ENCODE data around the gene MFRP. TPM values are rescaled to one million over a fixed set of nuclear protein-coding genes. Genes with fewer than 3 reads are reported as not detected.

The MFRP gene
- total RNA-seq, 1 donor from 2014 or later: 0.05 TPM

- no peak for DNase-seq (ENCODE audit: low read depth)
Observed at GRCh38 chr11:119319136-119319699, 27.3 kb downstream of the MFRP start.

GRCh38 chr11:119318240-119319135 lies 28.0 kb downstream of the MFRP start:
- DNase-seq (ENCODE audit: low read depth): no peak

GRCh38 chr11:119317592-119318239 lies 28.8 kb downstream of the MFRP start:
- no peak for DNase-seq (ENCODE audit: low read depth)

- DNase-seq (ENCODE audit: low read depth): no peak
Observed at GRCh38 chr11:119316729-119317591, 29.5 kb downstream of the MFRP start, which contains the start of gene MCAM. MCAM (minus strand) TSS chr11:119317130; CDS start chr11:119317101, 29 bp downstream.

GRCh38 chr11:119316016-119316728 lies 30.3 kb downstream of the MFRP start:
- peak; percentile 76 for DNase-seq (ENCODE audit: low read depth)

- peak; percentile 53 for DNase-seq (ENCODE audit: low read depth)
Observed at GRCh38 chr11:119315131-119316015, 31.1 kb downstream of the MFRP start.

- no peak for DNase-seq (ENCODE audit: low read depth)
Observed at GRCh38 chr11:119314726-119315125, 31.8 kb downstream of the MFRP start.

- DNase-seq (ENCODE audit: low read depth): no peak
Observed at GRCh38 chr11:119310682-119311052, 35.8 kb downstream of the MFRP start.

GRCh38 chr11:119309953-119310681 lies 36.4 kb downstream of the MFRP start:
- no peak for DNase-seq (ENCODE audit: low read depth)

- DNase-seq (ENCODE audit: low read depth): no peak
Observed at GRCh38 chr11:119309411-119309810, 37.1 kb downstream of the MFRP start.

- no peak for DNase-seq (ENCODE audit: low read depth)
Observed at GRCh38 chr11:119307974-119308373, 38.5 kb downstream of the MFRP start.

GRCh38 chr11:119307219-119307618 lies 39.3 kb downstream of the MFRP start:
- DNase-seq (ENCODE audit: low read depth): peak; percentile 26

- peak; percentile 22 for DNase-seq (ENCODE audit: low read depth)
Observed at GRCh38 chr11:119306373-119306890, 40.1 kb downstream of the MFRP start.

GRCh38 chr11:119305556-119306372 lies 40.7 kb downstream of the MFRP start:
- DNase-seq (ENCODE audit: low read depth): peak; percentile 11

GRCh38 chr11:119303227-119303718 lies 43.2 kb downstream of the MFRP start:
- DNase-seq (ENCODE audit: low read depth): no peak

- DNase-seq (ENCODE audit: low read depth): peak; percentile 26
Observed at GRCh38 chr11:119300198-119300964, 46.1 kb downstream of the MFRP start.

- no peak for DNase-seq (ENCODE audit: low read depth)
Observed at GRCh38 chr11:119299416-119299815, 47.1 kb downstream of the MFRP start.
